OCI-LY1 (cell line): ENCODE data around the gene DAAM1.
A peak's percentile ranks its signal among the peaks of the same experiment; 100 is the strongest.

ENCODE experiments used
- H2AFZ ChIP-seq: fragments of 200-600 bp; sonication (generic), shearing (Covaris generic); 2 replicates; pipeline ENCODE4 v1.6.0; 2014; ENCODE audit warnings: antibody characterized with exemption, mild to moderate bottlenecking, low read length
- H3F3A ChIP-seq: fragments of 200-600 bp; sonication (generic), shearing (Covaris generic); 2 replicates; pipeline ENCODE4 v1.6.0; 2014; ENCODE audit warnings: mild to moderate bottlenecking, antibody characterized with exemption, low read length, moderate library complexity; ENCODE audit not compliant: insufficient read depth
- H3K27ac ChIP-seq: fragments of 200-600 bp; sonication (generic); 2 replicates; pipeline ENCODE4 v1.5.1; 2014; ENCODE audit warnings: low read length, mixed run types, mild to moderate bottlenecking, low read depth; ENCODE audit not compliant: poor library complexity, severe bottlenecking
- H3K27me3 ChIP-seq: fragments of 200-600 bp; sonication (generic); 2 replicates; pipeline ENCODE4 v1.6.0; 2014; ENCODE audit warnings: antibody characterized with exemption, mild to moderate bottlenecking, low read length, moderate library complexity; ENCODE audit not compliant: insufficient read depth
- H3K36me3 ChIP-seq: fragments of 200-600 bp; sonication (generic); 2 replicates; pipeline ENCODE4 v1.6.1; 2014; ENCODE audit warnings: mild to moderate bottlenecking, antibody characterized with exemption, low read length, moderate library complexity, mixed read lengths; ENCODE audit not compliant: insufficient read depth
- H3K4me1 ChIP-seq: fragments of 200-600 bp; sonication (generic); 2 replicates; pipeline ENCODE4 v1.5.1; 2014; ENCODE audit warnings: mild to moderate bottlenecking, low read length, moderate library complexity; ENCODE audit not compliant: insufficient read depth, severe bottlenecking
- H3K4me2 ChIP-seq: fragments of 200-600 bp; sonication (generic), shearing (Covaris generic); 2 replicates; pipeline ENCODE4 v1.6.1; 2014; ENCODE audit warnings: low read length
- H3K4me3 ChIP-seq: fragments of 200-600 bp; sonication (generic); 2 replicates; pipeline ENCODE4 v1.5.1; 2014; ENCODE audit warnings: low read length, low read depth, mild to moderate bottlenecking, mixed read lengths; ENCODE audit not compliant: poor library complexity, severe bottlenecking
- H3K79me2 ChIP-seq: fragments of 200-600 bp; shearing (Covaris generic); 2 replicates; pipeline ENCODE4 v1.6.1; 2016; ENCODE audit warnings: mixed run types, low read length, mixed read lengths; ENCODE audit not compliant: insufficient read depth
- H3K9ac ChIP-seq: fragments of 200-600 bp; sonication (generic), shearing (Covaris generic); 2 replicates; pipeline ENCODE4 v1.6.1; 2014; ENCODE audit warnings: mild to moderate bottlenecking, low read length, mixed read lengths
- H3K9me2 ChIP-seq: fragments of 200-600 bp; sonication (generic), shearing (Covaris generic); 2 replicates; pipeline ENCODE4 v1.6.1; 2014; ENCODE audit warnings: low read depth, mild to moderate bottlenecking, low read length, mixed read lengths
- H3K9me3 ChIP-seq: fragments of 200-600 bp; shearing (Covaris generic); 2 replicates; pipeline ENCODE4 v1.6.1; 2014; ENCODE audit warnings: low read length, mixed read lengths
- H4K20me1 ChIP-seq: fragments of 200-600 bp; sonication (generic), shearing (Covaris generic); 2 replicates; pipeline ENCODE4 v1.6.0; 2016; ENCODE audit warnings: mild to moderate bottlenecking, low read length; ENCODE audit not compliant: insufficient read depth
- EZH2 ChIP-seq: fragments of 200-600 bp; sonication (generic), shearing (Covaris generic); IDR thresholded peaks from 2 replicates; pipeline ENCODE4 v1.8.0; 2017; ENCODE audit warnings: borderline replicate concordance, mixed run types, mild to moderate bottlenecking, antibody characterized with exemption, low read length, moderate library complexity, mixed read lengths
- TF ChIP-seq, protein P1 (sequence below): fragments of 200-600 bp; sonication (generic), shearing (Covaris generic); IDR thresholded peaks from 2 replicates; pipeline ENCODE4 v1.5.1; 2017; ENCODE audit warnings: mild to moderate bottlenecking, antibody characterized with exemption, low read length, moderate library complexity, mixed read lengths

DAAM1 gene

DNA sequence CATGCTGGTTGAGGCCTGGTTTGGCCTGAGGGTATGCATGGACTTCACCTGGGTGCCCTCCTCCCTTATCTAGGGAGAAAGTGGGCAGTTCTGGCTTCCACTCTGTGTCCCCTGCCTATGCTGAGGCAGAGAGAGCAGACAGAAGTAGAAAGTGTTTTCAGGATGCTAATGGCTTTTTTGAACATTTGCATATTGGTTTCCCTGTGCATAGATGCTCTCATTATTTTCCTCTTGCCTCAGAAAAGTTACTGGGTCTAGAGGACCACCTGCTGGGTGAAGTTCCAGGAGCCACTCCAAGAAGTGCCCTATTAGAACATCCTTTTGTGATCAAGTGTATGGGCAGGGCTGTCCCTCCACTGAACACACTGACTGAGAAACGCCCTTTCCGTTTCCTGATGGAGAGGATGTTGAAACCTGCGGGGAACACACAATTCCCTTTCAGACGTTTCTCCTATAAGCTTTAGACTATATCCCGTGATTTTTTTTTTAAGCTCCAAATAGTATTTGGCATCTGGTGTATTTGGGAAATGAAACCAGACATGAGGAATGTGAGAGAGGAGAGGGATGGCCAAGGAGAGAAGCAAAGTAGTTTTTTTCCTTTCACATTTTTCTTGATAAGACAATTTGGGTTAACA lies 66.6 kb downstream of the DAAM1 start:
- Histone ChIP-seq H2AFZ (no peak overlapping the region), H3K4me1 (peaks cover 42% of the 10 kb centered on the region), H3K4me3 (no peak overlapping the region)

DNA sequence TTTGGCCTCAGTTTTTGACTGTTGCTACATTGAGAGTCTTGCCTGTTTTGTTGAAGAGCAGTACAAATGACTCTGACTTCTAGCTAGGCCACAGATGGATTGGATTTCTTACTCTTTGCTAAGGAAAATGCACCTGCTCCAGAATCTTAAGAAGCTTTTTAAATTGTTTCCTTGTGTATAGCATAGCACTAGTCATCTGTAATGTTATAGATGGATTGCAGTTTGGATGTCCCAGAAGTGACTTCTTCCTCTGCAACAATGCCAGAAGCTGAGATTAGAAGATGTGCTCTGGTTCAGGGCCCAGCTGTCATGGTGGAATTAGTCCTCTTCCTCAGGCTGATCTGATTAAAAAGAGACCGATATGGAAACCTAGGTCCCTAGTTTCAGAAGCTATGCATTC lies 67.9 kb downstream of the DAAM1 start:
- no peak overlapping the region for H3K27ac ChIP-seq
- H3K27me3 ChIP-seq = no peaks in the 10 kb centered on the region
- no peak overlapping the region for H3K4me3 ChIP-seq
- H3K9ac ChIP-seq = no peak overlapping the region
- H4K20me1 ChIP-seq = no peaks in the 10 kb centered on the region
- TF ChIP-seq EZH2 = no peak
- TF ChIP-seq, protein P1, sequence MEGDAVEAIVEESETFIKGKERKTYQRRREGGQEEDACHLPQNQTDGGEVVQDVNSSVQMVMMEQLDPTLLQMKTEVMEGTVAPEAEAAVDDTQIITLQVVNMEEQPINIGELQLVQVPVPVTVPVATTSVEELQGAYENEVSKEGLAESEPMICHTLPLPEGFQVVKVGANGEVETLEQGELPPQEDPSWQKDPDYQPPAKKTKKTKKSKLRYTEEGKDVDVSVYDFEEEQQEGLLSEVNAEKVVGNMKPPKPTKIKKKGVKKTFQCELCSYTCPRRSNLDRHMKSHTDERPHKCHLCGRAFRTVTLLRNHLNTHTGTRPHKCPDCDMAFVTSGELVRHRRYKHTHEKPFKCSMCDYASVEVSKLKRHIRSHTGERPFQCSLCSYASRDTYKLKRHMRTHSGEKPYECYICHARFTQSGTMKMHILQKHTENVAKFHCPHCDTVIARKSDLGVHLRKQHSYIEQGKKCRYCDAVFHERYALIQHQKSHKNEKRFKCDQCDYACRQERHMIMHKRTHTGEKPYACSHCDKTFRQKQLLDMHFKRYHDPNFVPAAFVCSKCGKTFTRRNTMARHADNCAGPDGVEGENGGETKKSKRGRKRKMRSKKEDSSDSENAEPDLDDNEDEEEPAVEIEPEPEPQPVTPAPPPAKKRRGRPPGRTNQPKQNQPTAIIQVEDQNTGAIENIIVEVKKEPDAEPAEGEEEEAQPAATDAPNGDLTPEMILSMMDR = no peak
- H3K4me1 ChIP-seq = peaks cover 41% of the 10 kb centered on the region
- no peak overlapping the region for H3K4me2 ChIP-seq
- no peak overlapping the region for H2AFZ ChIP-seq
- H3K79me2 ChIP-seq = peaks cover 70% of the 10 kb centered on the region
- no peaks in the 10 kb centered on the region for H3K9me3 ChIP-seq
- no peaks in the 10 kb centered on the region for H3F3A ChIP-seq
- peaks cover 10% of the 10 kb centered on the region; the same call in 1 of the 2 replicates for H3K36me3 ChIP-seq
- no peaks in the 10 kb centered on the region for H3K9me2 ChIP-seq

More for the DNA sequence above, 66.6 kb downstream of the DAAM1 start:
- Histone ChIP-seq H3K9me3 (no peaks in the 10 kb centered on the region), H3K9me2 (no peaks in the 10 kb centered on the region), H3F3A (no peaks in the 10 kb centered on the region), H3K36me3 (peaks cover 7% of the 10 kb centered on the region; the same call in 1 of the 2 replicates), H3K9ac (no peak overlapping the region), H3K27ac (peak overlapping the region; percentile 21), H3K79me2 (peaks cover 75% of the 10 kb centered on the region), H3K27me3 (no peaks in the 10 kb centered on the region), H4K20me1 (no peaks in the 10 kb centered on the region), H3K4me2 (no peak overlapping the region; the same call in 1 of the 2 replicates)
- TF ChIP-seq, protein P1 = no peak
- TF ChIP-seq EZH2 = no peak

DNA sequence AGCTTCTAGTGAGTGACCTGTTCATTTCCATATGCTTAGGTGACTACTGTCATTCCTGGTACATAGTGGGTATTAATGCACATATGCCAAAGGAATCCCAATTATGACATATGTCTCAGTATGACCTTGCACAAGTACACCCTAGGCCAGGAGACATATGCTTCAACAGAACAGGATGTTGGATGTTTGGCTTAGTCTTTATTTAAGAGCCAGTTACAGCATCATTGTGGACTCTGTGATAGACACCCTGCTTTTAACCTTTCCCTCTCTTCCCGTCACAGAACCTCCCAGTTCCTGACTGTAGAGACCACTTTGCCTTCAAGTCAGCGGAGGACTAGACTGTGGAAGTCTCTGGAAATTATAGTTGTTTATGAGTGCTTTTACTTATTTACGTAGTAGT lies 72.9 kb downstream of the DAAM1 start:
- no peak for TF ChIP-seq EZH2
- TF ChIP-seq, protein P1 = no peak
- Histone ChIP-seq H4K20me1 (no peaks in the 10 kb centered on the region), H3K9me2 (no peaks in the 10 kb centered on the region), H3K27ac (no peak overlapping the region), H3K36me3 (peaks cover 49% of the 10 kb centered on the region), H3K79me2 (peaks cover 28% of the 10 kb centered on the region; the same call in 1 of the 2 replicates), H3K4me2 (no peak overlapping the region), H3K4me1 (no peaks in the 10 kb centered on the region), H3K9me3 (no peaks in the 10 kb centered on the region), H3K9ac (no peak overlapping the region), H2AFZ (no peak overlapping the region), H3K4me3 (no peak overlapping the region), H3K27me3 (no peaks in the 10 kb centered on the region), H3F3A (no peaks in the 10 kb centered on the region)
